ENCODE data around the gene THSD7A.

GRCh38 chr7:11650500-11650899 is 181.5 kb downstream of the THSD7A start:
- no peak for TF ChIP-seq CTCF (IDR thresholded peaks at IDR 0.05)
- TF ChIP-seq POLR2A (IDR thresholded peaks at IDR 0.05), result no peak

All from heart left ventricle (tissue), 13 donors.